Coronary artery (tissue), 2 donors: ENCODE data around the gene LGALS14.
"Not testable (repeated sequence)": the region's sequence is repeated elsewhere in the genome, so short reads cannot be mapped to it uniquely, and the experiment has no call there.

Experiments used
- DNase-seq: peaks from one replicate; pipeline ENCODE4 v3.0.0-alpha.2; 2017; ENCODE audit warnings: low spot score
- H3K27ac ChIP-seq, 2 donors: fragments of 200-600 bp; sonication (generic); one replicate each; pipeline ENCODE4 v1.5.1; 2016 to 2019
- H3K4me3 ChIP-seq: fragments of 200-600 bp; sonication (generic); 2 replicates; pipeline ENCODE4 v1.5.1; 2016; ENCODE audit warnings: mild to moderate bottlenecking, moderate library complexity
- CTCF ChIP-seq: fragments of 200-600 bp; sonication (generic); IDR thresholded peaks from one replicate; pipeline ENCODE4 v1.5.1; 2019; ENCODE audit warnings: antibody characterized with exemption

Gene LGALS14

GRCh38 chr19:39710333-39710890, 6.1 kb downstream of the LGALS14 start:
- H3K4me3 ChIP-seq, result no peak overlapping the region
- no peak for TF ChIP-seq CTCF
- no peak overlapping the region for H3K27ac ChIP-seq
- no peak for DNase-seq

GRCh38 chr19:39720144-39720543, 15.9 kb downstream of the LGALS14 start:
- not testable (repeated sequence) for H3K4me3 ChIP-seq, H3K27ac ChIP-seq, DNase-seq

- Histone ChIP-seq H3K27ac (no peak overlapping the region), H3K4me3 (no peak overlapping the region)
- no peak for TF ChIP-seq CTCF
- no peak for DNase-seq
These were observed 21.7 kb downstream of the LGALS14 start for GRCh38 chr19:39725995-39726394.

GRCh38 chr19:39727070-39727800, 23.0 kb downstream of the LGALS14 start:
- TF ChIP-seq CTCF, result no peak
- Histone ChIP-seq H3K4me3 (no peak overlapping the region), H3K27ac (no peak overlapping the region)
- DNase-seq, result no peak

GRCh38 chr19:39728040-39728439, 23.8 kb downstream of the LGALS14 start:
- no peak for DNase-seq

GRCh38 chr19:39729594-39729993, 25.3 kb downstream of the LGALS14 start:
- no peak for DNase-seq
- Histone ChIP-seq H3K4me3 (no peak overlapping the region), H3K27ac (no peak overlapping the region)
- TF ChIP-seq CTCF, result no peak

More at GRCh38 chr19:39728040-39728439, 23.8 kb downstream of the LGALS14 start:
- no peak overlapping the region for H3K4me3 ChIP-seq
- H3K27ac ChIP-seq, result no peak overlapping the region
- TF ChIP-seq CTCF, result no peak

- no peak for TF ChIP-seq CTCF
These were observed 27.4 kb downstream of the LGALS14 start for GRCh38 chr19:39731685-39732084.

More at GRCh38 chr19:39731685-39732084, 27.4 kb downstream of the LGALS14 start:
- Histone ChIP-seq H3K4me3 (no peak overlapping the region), H3K27ac (no peak overlapping the region)
- no peak for DNase-seq
